Measurements from ENCODE around the gene DDR2.

DDR2 gene

DNA sequence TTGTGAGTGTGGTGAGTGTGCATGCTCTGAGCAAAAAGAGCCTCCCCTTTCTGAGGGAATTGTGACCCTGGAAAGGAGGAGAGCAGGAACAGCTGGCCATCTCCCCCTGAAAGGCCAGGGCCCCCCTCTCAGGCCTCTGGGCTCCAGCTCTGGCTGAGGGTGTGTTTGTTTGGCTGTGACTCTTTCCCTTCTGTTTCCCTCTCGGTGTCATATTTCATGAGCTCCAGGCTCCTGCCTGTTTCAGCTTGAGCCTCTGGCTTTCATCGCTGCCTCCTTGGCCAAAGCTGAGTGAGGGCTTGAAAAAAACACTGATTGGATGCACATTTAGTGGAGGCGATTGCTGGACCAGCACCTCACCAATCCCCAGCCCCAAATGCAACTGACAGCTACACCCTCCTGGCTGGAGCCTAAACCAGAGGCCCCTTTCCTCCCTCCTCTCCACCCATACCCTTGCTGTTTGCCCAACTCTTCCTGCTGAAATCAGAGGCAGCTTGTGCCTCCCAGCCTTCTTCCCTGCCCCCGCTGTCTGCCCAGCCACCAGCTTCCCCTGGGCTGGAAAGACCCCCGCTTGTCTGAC, 64.1 kb downstream of the DDR2 start:
- DNase-seq (ENCODE audit: low read depth in 2 of 2) = no peak

DNA sequence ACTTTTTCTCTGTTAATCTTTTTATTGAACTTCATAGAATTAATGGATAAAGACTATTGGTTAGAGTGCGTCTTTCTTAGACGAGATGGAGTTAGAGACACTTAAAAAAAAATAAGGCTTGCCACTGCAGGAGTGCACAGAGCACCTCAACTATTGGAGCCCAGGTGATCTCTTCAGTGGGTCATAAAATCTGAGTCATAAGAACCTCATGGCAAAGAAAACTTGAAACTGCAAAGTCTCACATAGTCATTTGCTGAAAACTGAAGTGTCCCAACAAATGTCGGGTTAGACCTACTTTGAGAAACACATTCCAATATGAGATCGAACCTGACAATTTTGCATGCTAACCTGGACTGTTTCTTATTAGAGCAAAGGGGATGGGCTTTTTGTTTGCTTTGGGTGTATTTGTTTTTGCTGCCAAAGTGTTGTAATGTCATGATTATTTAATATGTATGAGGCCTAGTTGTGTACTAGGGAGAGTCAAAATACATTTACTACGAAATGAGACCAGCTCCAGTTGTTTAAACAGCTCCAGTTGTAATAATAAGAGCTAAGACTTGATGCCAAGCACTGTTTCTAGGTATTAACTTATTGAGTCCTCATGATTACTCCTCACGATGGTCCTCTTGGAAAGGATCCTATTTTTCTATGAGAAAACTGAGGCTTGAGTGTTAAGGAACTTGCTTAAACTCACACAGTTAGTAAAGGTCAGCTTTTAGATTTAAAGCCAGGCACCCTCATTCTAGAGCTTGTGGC, 65.1 kb downstream of the DDR2 start:
- DNase-seq (ENCODE audit: low read depth in 2 of 2) = no peak

DNA sequence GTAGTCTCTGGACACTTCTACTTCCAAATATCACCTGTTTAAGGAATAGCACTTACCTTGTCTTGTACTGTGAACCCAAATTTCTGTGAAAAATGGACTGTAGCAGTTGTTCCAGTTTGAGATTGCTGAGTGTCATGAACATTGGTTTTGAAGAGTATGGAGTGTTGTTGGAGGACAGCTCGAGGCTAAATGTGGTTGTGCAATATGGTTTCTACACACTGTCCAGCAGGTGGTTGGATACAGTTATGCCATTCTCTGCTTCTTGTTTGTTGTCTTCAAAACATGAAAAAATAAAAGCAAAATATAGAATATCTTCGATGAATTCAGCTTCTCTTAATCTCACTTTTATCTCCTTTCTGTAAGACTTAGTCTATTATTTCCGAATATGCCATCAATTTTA, 67.1 kb downstream of the DDR2 start:
- DNase-seq (ENCODE audit: low read depth in 2 of 2) = no peak

DNA sequence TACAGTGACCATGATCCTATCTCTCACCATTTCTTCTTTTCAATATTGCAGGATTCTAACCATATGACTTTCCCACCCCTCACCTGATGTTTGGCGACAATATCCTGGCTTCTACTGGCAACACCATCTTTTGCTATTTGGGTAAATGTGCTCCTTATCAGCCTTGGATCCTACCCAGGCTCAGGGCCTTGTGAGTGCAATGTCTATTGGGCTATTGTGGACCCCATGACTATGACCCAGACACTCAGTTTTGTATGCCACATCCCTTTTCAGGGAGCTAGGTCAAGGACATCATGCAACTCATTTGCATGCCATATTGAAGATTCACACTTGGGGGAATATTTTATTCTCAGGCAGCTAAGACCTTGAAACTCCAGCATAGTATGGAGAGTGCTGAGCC, 67.9 kb downstream of the DDR2 start:
- DNase-seq (ENCODE audit: low read depth in 2 of 2) = no peak

DNA sequence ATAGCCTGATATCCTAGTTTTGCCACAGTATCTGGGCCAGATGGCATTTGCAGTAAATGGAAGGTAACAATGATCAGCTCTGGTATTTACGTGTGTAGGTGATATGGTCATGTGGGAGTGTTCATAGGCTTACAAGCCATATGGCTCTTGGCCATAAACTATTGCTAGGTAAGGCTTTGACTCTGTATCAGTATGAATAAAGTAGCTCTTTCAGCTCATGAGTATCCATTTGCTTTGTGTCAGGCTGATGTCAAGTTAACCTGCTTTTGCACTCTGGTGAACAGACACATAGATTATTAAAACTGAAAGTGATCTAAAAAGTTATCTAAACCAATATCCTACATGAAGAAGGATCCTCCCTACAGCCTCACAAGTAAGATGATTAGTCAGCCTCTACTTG, 69.0 kb downstream of the DDR2 start:
- no peak for DNase-seq (ENCODE audit: low read depth in 2 of 2)

DNA sequence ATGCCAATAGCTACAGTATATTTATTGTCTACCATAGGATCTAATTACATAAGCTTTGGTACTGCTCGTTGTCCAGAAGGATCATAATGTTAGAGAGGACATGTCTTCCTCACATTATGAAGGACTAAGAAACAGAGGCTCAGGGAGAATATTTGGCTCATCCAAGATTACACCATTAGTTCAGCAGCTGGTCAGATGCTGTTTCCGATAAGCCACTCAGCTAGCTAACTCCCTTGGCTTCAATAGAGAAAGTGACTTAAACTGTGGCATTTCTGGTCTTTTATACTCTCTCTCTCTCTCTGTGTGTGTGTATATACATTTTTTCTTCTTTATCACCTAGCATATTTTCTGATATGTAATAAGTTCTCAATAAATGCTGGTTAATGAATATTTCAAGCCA, 70.4 kb downstream of the DDR2 start:
- no peak for DNase-seq (ENCODE audit: low read depth in 2 of 2)

DNA sequence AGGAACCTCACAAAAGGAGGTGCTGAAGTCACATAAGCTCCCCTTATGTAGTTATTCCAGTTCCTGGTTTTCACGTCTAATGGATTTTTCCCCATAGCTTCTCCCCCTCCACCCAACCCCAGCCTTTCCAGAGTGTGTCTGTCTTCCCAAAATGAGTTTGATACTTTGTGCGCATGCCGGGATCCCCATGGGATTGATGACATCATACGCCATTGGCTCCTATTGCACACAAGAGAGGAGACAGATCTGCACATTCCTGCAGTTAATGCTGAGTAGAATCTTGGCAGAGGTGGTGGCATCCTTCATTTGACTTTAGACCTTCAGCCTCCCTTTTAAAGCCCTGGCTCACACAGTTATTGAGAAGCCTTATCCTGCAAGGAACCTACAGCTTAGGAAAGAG, 71.4 kb downstream of the DDR2 start:
- DNase-seq (ENCODE audit: low read depth in 2 of 2) = no peak

DNA sequence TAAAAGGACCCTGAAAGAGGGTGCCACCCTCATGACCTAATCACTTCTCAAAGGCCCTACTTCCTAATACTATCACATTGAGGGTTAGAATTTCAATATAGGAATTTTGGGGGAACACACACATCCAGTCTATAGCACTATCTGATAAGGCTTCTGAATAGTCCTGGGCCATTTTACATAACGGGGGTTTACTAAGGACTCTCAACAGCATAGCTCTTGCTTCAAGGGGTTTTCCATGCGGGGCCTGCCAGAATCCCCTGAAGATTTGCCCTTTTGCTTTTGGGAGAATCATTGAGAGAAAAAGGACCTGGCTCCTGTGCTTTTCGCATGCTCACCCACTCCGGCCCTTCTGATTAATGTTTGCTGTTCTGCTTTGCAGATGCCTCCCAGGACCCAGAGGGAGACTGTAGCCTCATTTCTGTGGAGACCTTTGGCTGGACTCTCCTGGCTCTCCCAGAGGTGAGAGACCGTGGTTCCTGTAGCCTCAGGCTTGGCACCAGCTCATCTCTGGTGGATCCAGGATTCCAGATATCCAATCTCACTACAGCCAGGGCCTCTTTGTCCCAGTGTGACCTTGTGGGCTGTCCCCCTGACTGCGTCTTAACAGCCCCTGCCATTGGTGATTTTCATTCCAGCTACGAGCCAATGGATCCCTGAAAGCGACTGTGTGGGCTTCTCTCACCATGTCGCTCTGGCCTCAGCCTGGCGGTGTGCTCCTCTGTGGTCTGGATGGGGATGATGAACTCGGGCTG, 72.6 kb downstream of the DDR2 start:
- DNase-seq (ENCODE audit: low read depth in 2 of 2) = no peak

DNA sequence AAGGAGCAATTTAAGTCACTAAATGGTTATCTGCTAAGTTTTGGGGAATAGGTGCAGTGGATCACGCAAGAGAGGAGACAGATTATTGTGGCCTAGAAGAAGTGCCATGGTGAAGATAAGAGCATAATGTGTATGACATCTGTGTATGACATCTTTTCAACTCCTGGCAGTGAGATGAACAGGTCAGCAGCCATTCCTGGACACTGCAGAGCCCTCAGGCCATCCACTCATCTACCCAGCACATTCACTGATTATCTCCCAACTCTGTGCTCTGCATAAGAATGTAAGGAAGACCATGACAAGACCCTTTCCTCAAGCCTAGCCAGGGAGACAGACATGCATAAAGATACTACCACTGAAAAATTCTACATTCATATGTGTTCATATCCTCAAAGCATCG, 73.7 kb downstream of the DDR2 start:
- DNase-seq (ENCODE audit: low read depth in 2 of 2) = no peak

DNA sequence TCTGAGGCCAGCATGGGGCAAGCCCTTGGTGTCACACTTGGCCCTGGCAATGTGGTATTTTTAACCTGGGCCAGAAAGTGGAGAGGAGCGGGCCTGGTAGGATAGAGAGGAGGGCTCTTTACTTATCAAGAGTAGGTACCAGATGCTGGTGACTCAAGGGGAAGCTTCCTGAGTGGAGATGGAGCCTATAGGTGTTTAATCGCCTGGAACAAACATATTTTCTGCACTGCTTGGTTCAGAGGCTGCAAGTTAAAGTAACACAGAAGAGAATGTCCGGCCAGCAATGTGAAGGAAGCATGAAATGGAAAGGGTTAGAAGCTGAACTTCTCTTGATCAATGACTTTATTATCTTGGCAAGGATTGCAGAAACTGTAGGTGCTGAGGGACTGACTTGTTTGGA, 74.3 kb downstream of the DDR2 start:
- no peak for DNase-seq (ENCODE audit: low read depth in 2 of 2)

DNA sequence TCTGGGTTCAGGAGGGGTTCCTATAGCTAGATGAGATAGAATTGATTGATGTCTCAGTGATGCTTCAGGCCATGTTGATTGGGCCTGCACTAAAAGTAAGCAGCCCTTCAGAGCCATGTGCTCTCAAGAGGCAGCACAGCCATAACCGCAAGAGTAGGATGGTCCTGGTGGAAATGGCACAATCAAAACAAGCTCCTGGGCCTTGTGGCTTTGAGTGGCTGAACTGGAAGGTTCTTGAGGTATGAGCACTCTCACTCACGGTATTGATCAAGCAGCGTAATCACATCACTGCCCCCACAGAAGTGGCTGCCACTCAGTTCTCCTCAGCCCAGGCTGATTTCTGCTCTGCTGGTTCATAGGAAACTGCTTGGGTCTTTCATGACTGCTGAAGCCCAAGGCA, 76.0 kb downstream of the DDR2 start:
- no peak for DNase-seq (ENCODE audit: low read depth in 2 of 2)

DNA sequence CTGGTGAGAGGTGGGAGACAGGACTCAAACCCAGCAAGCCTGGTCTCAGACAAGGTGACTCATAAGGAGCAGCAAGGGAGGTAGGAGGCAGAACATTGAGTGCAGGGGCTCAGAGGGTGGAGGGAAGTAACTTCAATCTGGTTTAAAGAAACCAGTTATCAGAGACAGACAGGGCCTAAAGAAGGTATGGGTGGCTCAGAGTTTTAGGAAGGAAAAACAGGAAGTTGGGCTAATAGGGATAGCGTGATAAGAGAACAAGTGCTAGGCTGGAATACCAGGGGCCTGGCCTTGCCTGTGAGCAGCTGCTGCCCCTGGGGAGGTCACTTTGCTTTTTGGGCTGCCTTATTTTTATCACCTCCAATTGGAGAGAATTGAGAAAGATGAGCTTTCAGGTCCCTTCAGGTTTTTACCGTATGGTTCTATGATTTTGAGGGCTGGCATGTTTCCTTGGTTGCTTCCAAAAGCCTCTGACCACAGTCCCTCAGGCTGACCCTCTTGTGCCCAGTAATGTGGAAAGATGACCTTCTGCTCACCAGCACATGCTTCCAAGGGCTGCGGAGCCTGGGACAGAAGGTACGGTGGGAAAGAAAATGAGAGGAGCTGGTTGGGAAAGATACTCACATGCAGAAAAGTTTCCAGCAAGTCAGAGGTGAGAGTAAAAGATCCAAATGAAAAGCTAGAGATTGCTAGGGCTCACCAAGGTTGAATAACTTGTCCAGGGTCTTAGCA, 77.0 kb downstream of the DDR2 start:
- no peak for DNase-seq (ENCODE audit: low read depth in 2 of 2)

DNA sequence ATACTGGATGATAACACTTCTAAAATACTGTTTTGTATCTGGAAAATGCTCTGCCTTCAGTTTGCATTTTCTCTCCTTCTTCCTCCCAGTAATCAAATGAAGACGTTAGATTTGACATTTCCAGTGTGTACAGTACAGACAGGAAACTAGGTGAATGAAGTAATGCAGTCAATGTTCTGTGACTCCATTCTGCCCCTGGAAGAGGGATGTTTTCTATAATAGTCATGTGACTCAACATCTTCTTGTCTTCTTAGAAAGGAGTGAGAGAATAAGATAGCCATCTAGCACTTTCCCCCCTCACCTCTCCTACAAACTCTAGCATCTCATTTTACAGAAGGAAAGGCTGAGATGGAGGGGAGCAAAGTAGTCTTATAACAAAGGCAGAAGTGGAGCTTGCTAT, 77.6 kb downstream of the DDR2 start:
- DNase-seq (ENCODE audit: low read depth in 2 of 2) = no peak

DNA sequence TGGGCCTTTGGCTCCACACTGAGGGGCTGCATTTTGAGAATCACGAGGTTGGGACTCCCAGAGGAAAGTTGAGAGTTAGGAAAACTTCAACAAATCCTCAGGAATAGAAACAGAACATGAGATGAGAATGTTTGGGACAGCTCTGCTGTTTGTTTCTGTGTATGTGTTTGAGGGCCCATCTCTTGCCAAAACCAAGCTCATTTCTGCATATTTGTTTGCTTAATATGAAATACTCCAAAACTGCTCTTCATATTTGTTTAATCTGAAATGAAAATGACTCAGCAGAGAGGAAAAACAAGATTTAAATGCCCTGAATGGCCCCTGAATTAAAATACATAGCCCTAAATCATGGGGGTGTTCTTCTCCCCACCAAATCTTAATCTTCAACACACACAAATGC, 78.1 kb downstream of the DDR2 start:
- DNase-seq (ENCODE audit: low read depth in 2 of 2) = no peak

DNA sequence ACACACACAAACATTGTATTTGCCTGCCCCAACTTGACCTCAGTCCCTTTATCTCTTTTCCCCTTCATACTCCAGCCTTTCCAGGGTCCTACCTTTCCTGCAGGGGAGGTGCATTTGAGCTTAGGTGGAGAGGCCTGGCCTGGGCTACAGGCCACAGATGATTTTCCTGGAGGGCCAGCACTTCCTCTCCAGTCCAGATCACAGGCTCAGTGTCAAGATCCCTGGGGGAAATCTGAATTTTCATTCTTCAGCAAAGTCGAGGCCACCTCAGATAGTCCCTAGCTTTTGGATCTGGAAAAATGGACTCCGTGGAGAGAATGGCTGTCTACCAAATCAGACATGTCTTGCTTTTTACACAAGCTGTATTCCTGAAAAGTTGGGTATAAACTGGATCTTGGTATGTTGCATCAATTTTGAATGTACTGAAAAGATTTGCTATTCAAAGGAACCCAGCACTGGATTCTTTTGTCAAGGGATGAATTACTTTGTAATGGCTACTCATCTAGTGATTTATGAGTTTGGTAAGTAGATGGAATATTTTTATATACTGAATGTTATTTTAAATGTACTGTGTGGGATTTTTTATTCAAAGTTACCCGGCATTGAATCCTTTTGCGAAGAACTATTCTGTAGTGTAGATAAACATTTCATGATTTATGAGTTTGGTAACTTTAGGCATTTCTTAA, 78.7 kb downstream of the DDR2 start:
- no peak for DNase-seq (ENCODE audit: low read depth in 2 of 2)

DNA sequence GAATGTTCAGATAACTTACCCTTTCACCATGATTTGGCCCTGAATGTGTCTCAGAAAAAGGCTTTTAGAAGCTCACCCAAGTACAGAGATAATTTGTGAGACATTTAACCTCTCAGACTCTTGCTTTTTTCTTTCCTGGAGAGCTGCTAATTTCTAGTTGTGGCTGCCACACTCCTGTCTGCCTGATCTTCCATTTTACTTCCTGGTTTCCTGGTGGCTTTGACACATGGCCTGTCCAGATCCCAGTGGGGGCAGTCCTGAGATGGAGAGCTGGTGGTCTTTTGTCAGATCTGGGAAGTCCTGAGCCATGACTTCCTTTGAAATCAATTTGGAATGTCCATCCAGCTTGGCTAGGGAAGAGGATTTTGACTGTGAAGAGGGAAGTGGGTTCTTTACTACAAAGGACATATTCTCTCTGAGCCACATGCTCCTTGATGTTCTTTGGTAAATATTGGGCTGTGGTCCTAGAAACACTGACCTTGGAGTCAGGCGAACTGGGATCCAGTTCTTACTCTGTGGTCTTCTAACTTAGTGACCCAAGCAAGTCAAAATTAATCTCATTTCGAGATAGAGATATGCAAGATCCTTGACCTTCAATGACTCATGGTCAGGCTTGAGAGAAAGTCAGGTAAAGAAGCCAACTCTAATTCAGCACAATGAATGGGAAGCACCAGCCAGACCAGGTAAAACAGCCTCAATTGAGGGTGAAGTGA, 80.2 kb downstream of the DDR2 start:
- DNase-seq (ENCODE audit: low read depth in 2 of 2) = no peak

DNA sequence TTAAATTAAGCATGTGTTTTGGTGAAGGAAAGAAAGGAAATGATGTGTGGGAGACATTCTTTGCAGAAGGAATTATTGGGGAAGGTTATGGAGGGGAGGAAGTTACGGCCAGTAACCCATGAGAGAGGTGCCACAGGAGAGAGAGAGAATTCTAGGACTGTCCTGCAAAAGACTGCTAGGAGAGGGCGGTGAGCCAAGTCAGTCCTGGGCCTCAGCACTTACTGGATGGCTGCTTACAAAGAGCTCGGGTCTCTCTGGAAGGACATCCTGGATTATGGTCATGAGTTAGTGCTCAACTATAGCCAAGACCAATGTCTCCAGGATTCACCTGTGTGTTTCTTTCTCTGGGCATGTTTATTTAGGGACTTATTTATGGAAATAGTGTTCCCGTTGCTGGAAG, 83.9 kb downstream of the DDR2 start:
- no peak for DNase-seq (ENCODE audit: low read depth in 2 of 2)

DNA sequence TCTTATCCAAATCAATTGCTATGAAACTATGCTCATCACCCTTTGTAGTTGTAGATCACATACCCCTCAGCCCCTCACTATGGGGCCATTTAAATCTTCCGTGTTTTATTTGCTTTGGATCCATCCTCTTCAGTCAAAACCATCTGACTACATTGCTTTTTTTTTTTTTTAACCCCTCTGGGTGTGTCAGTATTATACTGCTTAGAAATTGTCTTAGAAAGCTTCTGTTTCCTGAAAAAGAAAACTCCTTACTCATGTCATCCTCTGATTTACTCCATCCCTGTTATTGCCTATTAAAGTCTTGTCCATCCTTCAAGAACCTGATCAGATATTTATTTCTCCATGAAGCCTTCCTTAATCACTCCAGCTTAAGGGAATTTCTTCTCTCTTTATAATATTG, 84.3 kb downstream of the DDR2 start:
- no peak for DNase-seq (ENCODE audit: low read depth in 2 of 2)

DNA sequence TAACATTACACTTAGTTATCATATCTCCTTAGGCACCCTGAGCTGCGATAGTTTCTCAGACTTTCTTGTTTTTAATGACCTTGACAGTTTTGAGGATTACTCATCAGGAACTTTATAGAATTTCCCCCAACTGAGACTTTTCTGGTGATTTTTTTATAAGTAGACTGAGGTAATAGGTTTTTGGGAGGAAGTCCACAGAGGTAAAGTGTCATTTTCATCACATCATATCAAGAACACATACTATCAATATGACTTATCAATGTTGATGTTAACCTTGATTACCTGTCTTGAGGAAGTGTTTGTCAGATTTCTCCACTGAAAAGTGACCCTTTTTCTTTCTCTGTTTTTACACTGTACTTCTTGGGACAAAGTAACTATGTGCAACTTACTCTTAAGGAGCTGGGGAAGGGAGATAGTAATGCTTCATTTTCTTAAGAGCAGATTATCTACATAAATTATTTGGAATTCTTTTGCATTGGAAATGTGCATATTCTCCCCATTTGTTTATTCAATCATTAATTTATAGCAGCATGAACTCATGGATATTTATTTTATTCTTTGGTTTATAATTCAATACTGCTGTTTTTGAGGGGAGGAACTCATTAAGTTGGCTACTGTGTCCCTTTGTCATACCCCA, 85.4 kb downstream of the DDR2 start:
- no peak for DNase-seq (ENCODE audit: low read depth in 2 of 2)

DNA sequence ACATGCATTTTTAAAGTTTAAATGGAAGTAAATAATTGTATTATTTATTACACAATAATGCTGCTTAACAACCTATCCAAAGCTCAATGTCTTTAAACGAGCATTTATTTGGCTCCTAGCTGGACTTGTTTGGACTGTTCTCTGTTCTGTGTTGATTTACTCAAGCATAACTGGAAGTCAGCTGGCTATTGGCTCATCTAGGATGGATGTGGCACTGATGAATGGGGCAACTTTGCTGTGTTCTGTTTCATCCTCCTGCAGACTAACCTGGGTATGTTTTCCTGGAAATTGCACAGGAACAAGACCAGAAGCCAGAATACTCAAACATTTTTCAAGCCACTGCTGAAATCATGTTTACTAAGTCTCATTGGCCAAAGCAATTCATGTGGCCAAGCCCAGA, 87.4 kb downstream of the DDR2 start:
- DNase-seq (ENCODE audit: low read depth in 2 of 2) = no peak

DNA sequence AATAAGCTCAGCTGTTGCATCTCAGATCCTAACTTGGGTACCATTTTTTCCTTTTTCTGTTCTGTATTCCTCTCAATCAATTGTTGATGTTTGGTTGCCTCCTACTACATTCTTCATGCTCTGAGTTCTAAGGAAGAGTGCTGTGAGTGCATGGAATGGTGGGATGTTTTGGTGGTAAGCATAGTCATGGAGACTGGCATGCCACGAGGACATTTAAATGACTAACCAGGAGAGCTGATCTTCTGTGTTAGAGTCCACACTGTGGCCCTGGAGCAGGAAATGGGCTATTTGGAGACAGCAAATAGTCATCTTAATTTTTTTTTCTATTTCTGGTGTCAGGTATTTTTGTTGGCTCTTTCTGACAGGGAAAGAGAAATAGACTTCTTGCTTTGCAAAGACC, 88.7 kb downstream of the DDR2 start:
- DNase-seq (ENCODE audit: low read depth in 2 of 2) = no peak
